GM12891 (cell line): ENCODE measurements around the gene ZFYVE21.

Source experiments
- POLR2AphosphoS5 ChIP-seq: IDR thresholded peaks from 2 replicates; pipeline ENCODE4 v1.6.1; 2011; ENCODE audit warnings: low read depth, low read length, control low read depth
- TAF1 ChIP-seq: IDR thresholded peaks from 2 replicates; pipeline ENCODE4 v1.6.1; 2011; ENCODE audit warnings: low read depth, low read length, control low read depth

DNA sequence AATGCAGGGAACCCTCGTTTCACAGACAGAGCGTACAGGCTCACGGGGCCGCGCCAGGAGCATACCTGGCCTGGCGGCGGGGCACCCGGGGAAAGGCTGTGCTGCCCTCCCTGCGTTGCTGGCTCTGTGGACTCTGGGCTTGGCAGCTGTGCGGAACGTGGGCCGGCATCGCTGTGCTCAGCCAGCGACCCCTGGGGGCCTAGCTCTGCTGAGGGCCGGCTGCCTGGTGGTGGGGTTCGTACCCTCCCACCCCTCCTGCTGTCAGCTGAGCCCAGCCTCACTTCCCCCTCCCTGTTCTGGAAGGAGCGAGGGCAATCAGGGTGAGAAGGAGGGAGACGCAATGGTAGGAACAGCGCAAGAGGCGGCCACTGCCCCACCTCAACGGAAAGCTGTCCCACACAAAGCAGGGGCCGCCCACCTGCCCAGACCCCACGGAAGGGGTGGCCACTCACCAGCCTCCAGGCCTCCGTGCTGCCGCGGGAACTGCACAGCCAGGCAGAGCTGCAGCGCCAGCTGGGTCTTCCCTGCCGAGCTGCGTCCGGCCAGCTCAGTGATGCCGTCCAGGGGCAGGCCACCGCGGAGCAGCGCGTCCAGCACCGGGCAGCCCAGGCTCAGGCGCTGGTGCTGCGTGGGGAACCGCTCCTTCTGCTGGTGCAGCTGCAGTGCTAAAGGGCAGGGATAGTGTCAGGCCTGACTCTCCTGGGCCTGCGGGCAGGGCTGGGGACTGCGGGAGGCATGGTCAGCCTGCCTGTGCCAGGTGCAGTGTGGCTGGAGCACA, 8.9 kb upstream of the ZFYVE21 start:
- no peak for TF ChIP-seq TAF1
- no peak for TF ChIP-seq POLR2AphosphoS5
